GM12892 (cell line): ENCODE results near the gene MACROD1.

Experiments
- DNase-seq: peaks from one replicate; pipeline ENCODE4 v3.0.0; 2011; ENCODE audit not compliant: insufficient read length
- FAIRE-seq: peaks from 2 replicates; lab custom pipeline; 2011; peaks lifted over from hg19 to GRCh38; lab: Jason Lieb, UNC
- POLR2A ChIP-seq: IDR thresholded peaks from 2 replicates; pipeline ENCODE4 v1.6.1; 2011; ENCODE audit warnings: low read depth, low read length, control low read depth
- POLR2AphosphoS5 ChIP-seq: IDR thresholded peaks from 2 replicates; pipeline ENCODE4 v1.6.1; 2011; ENCODE audit warnings: low read depth, low read length, control low read depth
- TAF1 ChIP-seq: IDR thresholded peaks from 2 replicates; pipeline ENCODE4 v1.6.1; 2011; ENCODE audit warnings: low read depth, mild to moderate bottlenecking, control low read depth, low read length, borderline replicate concordance

MACROD1 gene

DNA sequence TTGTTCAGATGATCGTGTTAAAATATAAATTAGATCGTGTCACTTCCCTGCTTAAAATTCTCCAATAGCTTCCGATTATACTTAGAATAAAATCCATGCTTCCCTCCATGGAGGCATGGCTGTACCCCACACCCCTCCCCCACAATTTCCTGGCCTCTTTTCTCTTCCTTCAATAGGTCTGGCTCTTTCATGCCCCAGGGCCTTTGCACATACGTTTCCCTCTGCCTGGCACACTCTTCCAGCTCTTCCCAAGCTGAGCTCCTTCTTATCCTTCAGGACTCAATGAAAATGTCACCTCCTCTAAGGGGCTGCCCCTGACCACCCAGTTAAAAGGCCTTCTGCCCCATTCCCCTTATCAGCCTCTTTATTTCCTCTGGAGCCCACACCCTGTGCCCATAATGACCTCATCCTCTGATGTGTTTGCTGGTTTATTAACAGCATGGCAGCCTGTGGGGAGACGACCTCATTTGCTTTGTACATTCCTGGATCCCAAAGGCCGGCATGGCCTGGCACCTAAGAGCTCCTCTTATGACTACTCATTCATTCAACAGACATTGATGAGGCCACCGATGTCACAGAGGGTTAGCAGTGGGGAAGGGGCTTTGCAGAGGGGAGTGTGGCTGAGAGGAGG lies 139.2 kb downstream of the MACROD1 start:
- TF ChIP-seq TAF1 = no peak
- TF ChIP-seq POLR2AphosphoS5 = no peak
- TF ChIP-seq POLR2A = no peak
- no peak for DNase-seq
- no peak for FAIRE-seq

DNA sequence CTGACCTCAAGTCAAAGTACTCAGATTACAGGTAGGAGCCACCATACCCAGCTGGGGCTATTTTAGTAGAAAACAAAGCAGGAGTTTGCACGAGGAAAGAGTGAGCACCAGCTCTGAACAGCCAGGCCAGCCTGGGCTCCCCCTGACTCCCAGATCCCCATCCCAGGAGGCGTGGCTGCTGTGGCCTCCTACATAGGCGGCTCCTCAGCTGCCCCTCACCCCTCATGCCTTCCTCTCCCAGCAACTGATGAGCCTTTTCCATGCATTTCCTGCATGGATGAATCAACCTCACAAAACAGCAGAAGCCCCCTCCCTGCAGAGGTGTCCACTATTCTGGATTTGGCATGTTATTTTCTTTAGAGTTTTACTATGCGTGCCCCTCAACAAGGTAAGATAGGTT lies 140.7 kb downstream of the MACROD1 start:
- DNase-seq = no peak
- no peak for FAIRE-seq
- TF ChIP-seq POLR2AphosphoS5 (no peak), POLR2A (no peak), TAF1 (no peak)

DNA sequence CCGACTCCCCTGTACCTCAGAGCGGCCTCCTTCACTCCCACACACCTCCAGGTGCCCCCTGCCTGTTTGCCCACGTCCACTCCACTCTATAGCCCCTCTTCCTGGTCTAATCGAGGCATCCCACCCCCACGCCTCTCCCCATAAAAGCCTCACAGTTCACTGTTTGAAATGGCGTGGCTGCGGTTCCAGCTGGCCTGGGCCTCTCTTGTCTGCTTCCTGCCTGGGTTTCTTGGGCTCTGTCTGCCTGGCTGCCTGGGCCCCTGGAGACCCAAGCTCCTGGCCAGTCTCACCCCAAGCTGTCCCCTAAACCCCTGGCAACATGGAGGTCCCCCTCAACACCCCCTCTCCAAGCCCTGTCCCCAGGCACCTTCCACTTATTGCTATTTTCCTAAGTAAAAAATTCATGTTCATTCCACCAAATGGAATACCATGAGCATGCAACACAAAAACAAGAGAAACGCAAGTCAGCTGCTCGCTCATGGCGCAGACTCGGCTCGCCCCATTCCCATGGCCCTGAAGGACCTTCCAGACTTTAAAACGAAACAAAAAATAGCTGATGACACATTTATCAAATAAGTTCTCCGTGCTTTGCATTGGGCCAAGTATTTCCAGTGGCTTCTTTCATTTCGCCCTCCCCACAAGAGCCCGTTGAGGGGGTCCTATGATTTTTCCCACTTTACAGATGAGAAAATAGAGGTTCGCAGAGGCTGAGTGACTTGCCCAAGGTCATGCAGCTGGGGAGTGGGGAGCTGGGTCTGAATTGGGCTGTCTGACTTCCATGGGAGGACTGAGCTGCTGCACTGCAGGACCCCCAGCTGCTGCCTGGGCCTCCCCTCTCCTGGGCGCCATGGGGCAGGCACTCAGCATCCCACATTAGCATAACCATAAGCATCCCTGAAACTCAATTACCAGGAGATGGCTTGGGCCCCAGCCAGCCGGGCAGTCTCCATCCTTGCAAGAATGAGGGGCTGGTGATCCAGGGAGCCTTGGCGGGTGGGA lies 141.9 kb downstream of the MACROD1 start:
- no peak for FAIRE-seq
- DNase-seq = no peak
- no peak for TF ChIP-seq POLR2AphosphoS5

DNA sequence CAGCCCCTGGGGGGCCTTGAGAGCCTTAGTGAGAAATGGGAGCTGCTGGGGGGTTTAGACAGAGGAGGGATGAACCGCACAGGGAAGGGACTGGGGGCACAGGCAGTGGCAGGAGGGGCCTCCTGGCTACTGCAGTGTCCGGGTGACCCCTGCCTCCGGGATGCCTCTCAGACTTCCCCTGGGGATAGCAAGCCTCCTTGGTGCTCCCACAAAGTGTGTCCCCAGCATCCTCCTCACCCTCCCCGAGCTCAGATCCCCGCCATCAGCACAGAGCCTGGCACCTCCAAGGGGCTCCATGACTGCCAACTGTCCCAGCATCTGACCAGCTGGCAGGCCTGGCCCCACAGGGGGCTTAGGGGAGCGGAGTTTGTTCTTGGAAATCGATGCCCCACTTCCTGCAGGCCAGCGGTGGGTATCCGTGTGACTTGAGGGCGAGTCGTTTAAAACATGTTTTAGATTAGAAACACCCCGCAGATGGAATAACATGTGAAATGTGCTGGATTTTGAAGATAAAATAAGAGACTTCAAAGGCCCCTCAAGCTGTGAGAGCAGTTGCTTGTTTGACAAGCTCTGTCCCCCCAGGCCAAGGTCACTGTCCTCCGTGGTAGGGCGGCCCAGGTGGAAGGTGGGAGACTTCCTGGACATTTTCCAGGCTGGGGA lies 143.7 kb downstream of the MACROD1 start:
- FAIRE-seq = no peak
- TF ChIP-seq POLR2A (no peak), POLR2AphosphoS5 (no peak), TAF1 (no peak)
- no peak for DNase-seq

DNA sequence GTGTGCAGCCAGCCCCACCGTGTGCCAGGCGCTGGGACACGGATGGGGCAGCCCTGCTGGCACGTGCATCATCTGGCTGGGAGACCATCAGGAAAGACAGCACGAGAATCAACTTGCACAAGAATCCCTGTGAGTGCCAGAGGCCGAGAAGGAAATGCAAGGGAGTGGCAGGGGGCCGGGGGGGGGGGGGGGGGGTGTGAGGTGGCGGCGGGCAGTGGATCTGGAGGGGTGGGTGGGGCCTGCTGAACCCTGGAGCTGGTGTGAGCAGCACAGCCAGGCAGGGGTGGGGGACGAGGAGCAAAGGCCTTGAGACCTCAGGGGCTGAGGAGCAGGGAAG lies 144.2 kb downstream of the MACROD1 start:
- DNase-seq (no peak), FAIRE-seq (no peak)
- TF ChIP-seq POLR2A = no peak
- TF ChIP-seq TAF1 = no peak
- TF ChIP-seq POLR2AphosphoS5 = no peak

DNA sequence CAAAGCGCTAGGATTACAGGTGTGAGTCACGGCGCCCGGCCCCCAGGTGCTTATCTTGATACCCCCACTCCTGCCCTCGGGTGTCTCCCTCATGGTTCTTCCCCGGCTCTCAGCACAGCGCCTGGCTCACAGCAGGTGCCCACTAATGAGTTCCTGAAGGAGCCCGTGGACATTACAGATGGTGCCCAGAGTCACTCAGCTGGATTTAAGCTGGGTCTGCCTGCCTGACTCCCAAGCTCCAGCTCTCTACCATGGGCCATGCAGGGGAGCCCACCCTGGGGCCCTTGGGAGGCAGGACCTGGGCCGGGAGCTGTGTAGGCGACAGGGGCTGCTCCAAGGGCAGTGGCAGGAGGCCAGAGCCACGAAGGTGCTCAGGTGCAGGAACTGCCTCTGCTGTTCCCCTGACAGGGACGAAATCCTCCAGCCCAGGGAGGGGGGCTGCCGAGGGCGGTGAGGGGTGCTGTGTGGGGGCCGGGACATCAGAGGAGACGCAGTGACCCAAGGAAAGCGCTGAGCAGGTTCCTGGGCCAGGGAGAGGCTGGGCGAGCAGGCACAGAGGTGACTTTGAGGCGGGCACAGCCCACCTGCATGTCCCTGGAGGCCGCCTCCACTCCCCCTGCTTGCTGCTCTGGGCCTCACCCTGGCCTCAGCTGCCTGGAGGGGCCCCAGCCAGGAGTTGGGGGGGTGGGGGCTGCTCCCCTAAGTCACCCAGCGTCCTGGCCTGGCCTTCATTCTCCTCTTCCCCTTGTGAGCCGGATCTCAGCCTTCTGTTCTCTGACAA lies 144.7 kb downstream of the MACROD1 start:
- FAIRE-seq (no peak), DNase-seq (no peak)
- TF ChIP-seq POLR2AphosphoS5 = no peak
- TF ChIP-seq POLR2A = no peak
- TF ChIP-seq TAF1 = no peak

DNA sequence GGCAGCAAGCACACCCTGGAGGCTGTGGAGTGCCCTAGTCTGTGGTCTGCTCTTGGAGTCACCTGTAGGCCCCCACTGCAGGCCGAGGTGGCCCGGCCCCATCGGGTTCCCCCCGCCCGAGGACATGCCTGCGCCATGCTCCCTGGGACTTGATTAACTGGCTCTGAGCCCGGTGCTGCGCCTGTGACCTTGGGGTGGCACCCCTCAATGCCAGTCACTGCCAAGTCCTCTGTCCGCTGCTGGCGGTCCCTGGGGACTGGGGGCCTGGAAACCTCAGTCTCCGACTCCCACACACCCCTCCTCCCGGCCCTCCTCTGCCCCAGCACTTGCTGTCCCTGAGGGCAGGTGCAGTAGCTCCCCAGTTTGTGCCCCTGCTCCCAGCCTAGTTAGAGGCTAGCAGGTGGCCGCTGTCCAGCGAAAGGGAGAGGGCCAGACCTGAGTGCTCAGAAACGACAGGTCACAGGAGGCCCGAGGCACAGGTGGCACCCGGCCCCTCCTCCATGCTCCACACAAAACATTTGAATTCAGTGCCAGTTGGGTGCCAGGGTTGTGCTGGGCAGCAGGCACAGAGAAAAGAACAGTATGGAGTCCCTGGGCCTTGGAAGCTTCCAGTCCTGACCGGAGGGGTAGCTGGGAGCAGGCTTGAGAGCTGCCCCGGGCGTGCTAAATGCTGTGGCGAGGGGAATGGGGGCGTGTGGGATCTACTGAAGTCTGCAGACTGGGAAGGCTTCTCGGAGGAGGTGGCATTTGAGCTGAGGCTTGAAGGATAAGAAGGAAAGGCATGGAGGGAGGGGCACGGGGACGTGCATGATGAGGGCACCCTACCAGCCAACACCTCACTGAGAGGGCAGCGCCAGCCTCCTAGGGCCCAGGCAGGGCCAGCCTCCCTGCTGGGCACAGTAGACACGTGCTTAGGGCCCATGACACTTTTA lies 146.5 kb downstream of the MACROD1 start:
- DNase-seq = no peak
- TF ChIP-seq TAF1 = no peak
- no peak for TF ChIP-seq POLR2A
- no peak for TF ChIP-seq POLR2AphosphoS5
- FAIRE-seq = no peak

DNA sequence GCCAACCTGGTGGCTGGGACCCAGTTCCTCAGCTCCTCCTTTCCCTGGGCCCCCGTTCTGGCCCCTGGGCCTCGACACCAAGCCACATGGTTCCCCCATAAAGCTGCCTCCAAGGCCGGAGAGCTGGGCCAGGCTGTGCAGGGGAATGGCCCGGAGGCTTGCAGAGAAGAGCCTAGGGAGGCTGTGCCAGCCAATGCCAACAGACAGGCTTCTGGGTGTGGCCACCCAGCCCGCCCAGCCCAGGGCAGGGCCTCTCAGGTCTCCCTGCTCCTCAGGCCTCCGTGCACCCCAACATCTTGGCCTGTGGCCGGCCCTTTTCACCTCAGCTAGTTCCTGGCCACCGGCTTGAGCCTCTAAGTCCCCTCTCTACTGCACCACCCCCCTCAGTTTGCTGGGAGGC lies 147.6 kb downstream of the MACROD1 start:
- DNase-seq (no peak), FAIRE-seq (no peak)
- TF ChIP-seq POLR2A (no peak), POLR2AphosphoS5 (no peak), TAF1 (no peak)

DNA sequence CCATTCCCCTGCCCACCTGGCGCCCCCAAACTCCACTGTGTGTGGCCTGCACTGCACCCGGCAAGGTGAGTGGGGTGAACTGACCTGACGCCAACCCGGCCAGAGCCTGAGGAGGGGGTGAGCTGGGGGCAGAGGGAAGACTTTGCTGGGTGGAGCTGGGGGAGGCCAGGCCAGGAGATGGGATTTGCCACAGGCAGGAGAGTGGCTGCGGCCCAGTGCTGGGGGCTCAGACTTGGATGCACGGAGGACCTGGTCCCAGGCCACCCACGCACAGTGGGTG lies 148.0 kb downstream of the MACROD1 start:
- DNase-seq (no peak), FAIRE-seq (no peak)
- TF ChIP-seq POLR2AphosphoS5 (no peak), TAF1 (no peak), POLR2A (no peak)
